Stomach smooth muscle (tissue), 2 donors: Measurements from ENCODE around the gene GPR183.

Experiments used
- H3K27ac ChIP-seq: one replicate; pipeline ENCODE4 v1.7.0; 2013; ENCODE audit warnings: mild to moderate bottlenecking, low read length, inconsistent platforms
- H3K27me3 ChIP-seq, 2 donors: one replicate each; pipeline ENCODE4 v1.7.0; 2013; ENCODE audit warnings: low read length in 2 of 2; ENCODE audit not compliant: insufficient read depth in 2 of 2, control insufficient read depth in 1 of 2
- H3K36me3 ChIP-seq, 2 donors: one replicate each; pipeline ENCODE4 v1.7.0; 2013; ENCODE audit warnings: low read length in 2 of 2; ENCODE audit not compliant: control insufficient read depth in 2 of 2, insufficient read depth in 2 of 2
- H3K4me1 ChIP-seq: one replicate; pipeline ENCODE4 v1.7.0; 2013; ENCODE audit warnings: low read length; ENCODE audit not compliant: control insufficient read depth, insufficient read depth
- H3K4me3 ChIP-seq, 2 donors: one replicate each; pipeline ENCODE4 v1.7.0; 2013; ENCODE audit warnings: low read length in 2 of 2
- H3K9ac ChIP-seq, 2 donors: one replicate each; pipeline ENCODE4 v1.7.0; 2013; ENCODE audit warnings: low read length in 2 of 2, mild to moderate bottlenecking in 1 of 2
- H3K9me3 ChIP-seq, 2 donors: one replicate each; pipeline ENCODE4 v1.7.0; 2013; ENCODE audit warnings: low read length in 2 of 2; ENCODE audit not compliant: control insufficient read depth in 2 of 2
- donor health status: healthy.
- donor health status: Pancreatic carcinoma.

Gene GPR183

GRCh38 chr13:99281811-99282263 lies 25.4 kb downstream of the GPR183 start:
- no peak overlapping the region for H3K4me3 ChIP-seq
- no peaks in the 10 kb centered on the region for H3K27me3 ChIP-seq
- no peak overlapping the region for H3K9ac ChIP-seq
- H3K36me3 ChIP-seq = no peaks in the 10 kb centered on the region
- H3K9me3 ChIP-seq = no peaks in the 10 kb centered on the region
- H3K27ac ChIP-seq = no peak overlapping the region
- H3K4me1 ChIP-seq = peaks cover 13% of the 10 kb centered on the region

GRCh38 chr13:99280166-99280565 lies 27.0 kb downstream of the GPR183 start:
- no peaks in the 10 kb centered on the region for H3K27me3 ChIP-seq
- no peak overlapping the region for H3K27ac ChIP-seq
- no peak overlapping the region for H3K4me3 ChIP-seq
- H3K36me3 ChIP-seq = no peaks in the 10 kb centered on the region
- H3K4me1 ChIP-seq = peaks cover 8% of the 10 kb centered on the region
- no peak overlapping the region for H3K9ac ChIP-seq
- H3K9me3 ChIP-seq = no peaks in the 10 kb centered on the region

- peaks cover 0 to 3% of the 10 kb centered on the region in 2 donors for H3K36me3 ChIP-seq
- no peak overlapping the region for H3K27ac ChIP-seq
- no peak overlapping the region for H3K4me3 ChIP-seq
- H3K27me3 ChIP-seq = no peaks in the 10 kb centered on the region
- H3K4me1 ChIP-seq = peaks cover 8% of the 10 kb centered on the region
- no peak overlapping the region for H3K9ac ChIP-seq
- H3K9me3 ChIP-seq = no peaks in the 10 kb centered on the region
Measured at GRCh38 chr13:99279637-99280036, 27.6 kb downstream of the GPR183 start.

GRCh38 chr13:99278843-99279242 lies 28.4 kb downstream of the GPR183 start:
- H3K4me3 ChIP-seq = no peak overlapping the region
- H3K27me3 ChIP-seq = no peaks in the 10 kb centered on the region
- peaks cover 8% of the 10 kb centered on the region for H3K4me1 ChIP-seq
- peaks cover 0 to 3% of the 10 kb centered on the region in 2 donors for H3K36me3 ChIP-seq
- H3K9me3 ChIP-seq = no peaks in the 10 kb centered on the region
- no peak overlapping the region for H3K27ac ChIP-seq
- no peak overlapping the region for H3K9ac ChIP-seq

GRCh38 chr13:99278200-99278599 lies 29.0 kb downstream of the GPR183 start:
- Histone ChIP-seq H3K27me3 (no peaks in the 10 kb centered on the region), H3K9ac (no peak overlapping the region), H3K4me1 (peaks cover 8% of the 10 kb centered on the region), H3K36me3 (peaks cover 0 to 3% of the 10 kb centered on the region in 2 donors), H3K4me3 (no peak overlapping the region), H3K27ac (no peak overlapping the region), H3K9me3 (no peaks in the 10 kb centered on the region)

- Histone ChIP-seq H3K4me1 (peaks cover 8% of the 10 kb centered on the region), H3K4me3 (no peak overlapping the region), H3K9me3 (peaks cover 0 to under 1% of the 10 kb centered on the region in 2 donors), H3K36me3 (peaks cover 0 to 3% of the 10 kb centered on the region in 2 donors), H3K27ac (no peak overlapping the region), H3K27me3 (no peaks in the 10 kb centered on the region), H3K9ac (no peak overlapping the region)
Measured at GRCh38 chr13:99277629-99278028, 29.6 kb downstream of the GPR183 start.

- peaks cover 0 to 4% of the 10 kb centered on the region in 2 donors for H3K9me3 ChIP-seq
- H3K27ac ChIP-seq = no peak overlapping the region
- H3K9ac ChIP-seq = no peak overlapping the region
- peaks cover 2% of the 10 kb centered on the region for H3K4me1 ChIP-seq
- H3K36me3 ChIP-seq = peaks cover 0 to 3% of the 10 kb centered on the region in 2 donors
- H3K27me3 ChIP-seq = no peaks in the 10 kb centered on the region
- no peak overlapping the region for H3K4me3 ChIP-seq
Measured at GRCh38 chr13:99276706-99277105, 30.5 kb downstream of the GPR183 start.

GRCh38 chr13:99275093-99275469 lies 32.1 kb downstream of the GPR183 start:
- H3K27ac ChIP-seq = no peak overlapping the region
- H3K27me3 ChIP-seq = no peaks in the 10 kb centered on the region
- no peaks in the 10 kb centered on the region for H3K4me1 ChIP-seq
- peaks cover 0 to 4% of the 10 kb centered on the region in 2 donors for H3K9me3 ChIP-seq
- peaks cover 0 to 3% of the 10 kb centered on the region in 2 donors for H3K36me3 ChIP-seq
- no peak overlapping the region for H3K9ac ChIP-seq
- no peak overlapping the region for H3K4me3 ChIP-seq

- H3K36me3 ChIP-seq = peaks cover 0 to 3% of the 10 kb centered on the region in 2 donors
- H3K9me3 ChIP-seq = peaks cover 0 to 4% of the 10 kb centered on the region in 2 donors
- no peak overlapping the region for H3K27ac ChIP-seq
- no peaks in the 10 kb centered on the region for H3K27me3 ChIP-seq
- no peaks in the 10 kb centered on the region for H3K4me1 ChIP-seq
- no peak overlapping the region for H3K4me3 ChIP-seq
- no peak overlapping the region for H3K9ac ChIP-seq
Measured at GRCh38 chr13:99273128-99273527, 34.1 kb downstream of the GPR183 start.

GRCh38 chr13:99272481-99272880 lies 34.7 kb downstream of the GPR183 start:
- Histone ChIP-seq H3K27me3 (no peaks in the 10 kb centered on the region), H3K27ac (no peak overlapping the region), H3K4me3 (no peak overlapping the region), H3K36me3 (peaks cover 3 to 4% of the 10 kb centered on the region in 2 donors), H3K4me1 (no peaks in the 10 kb centered on the region), H3K9ac (no peak overlapping the region), H3K9me3 (peaks cover 0 to 4% of the 10 kb centered on the region in 2 donors)

GRCh38 chr13:99271249-99271648 lies 36.0 kb downstream of the GPR183 start:
- no peak overlapping the region for H3K9ac ChIP-seq
- H3K27ac ChIP-seq = no peak overlapping the region
- H3K36me3 ChIP-seq = peaks cover 3 to 4% of the 10 kb centered on the region in 2 donors
- no peaks in the 10 kb centered on the region for H3K27me3 ChIP-seq
- no peak overlapping the region for H3K4me3 ChIP-seq
- H3K9me3 ChIP-seq = peaks cover 0 to 4% of the 10 kb centered on the region in 2 donors
- H3K4me1 ChIP-seq = no peaks in the 10 kb centered on the region
